ENCODE data around the gene HOMER2. TPM values are rescaled to one million over a fixed set of nuclear protein-coding genes. Genes with fewer than 3 reads are reported as not detected.

The HOMER2 gene
- total and polyA plus RNA-seq, 2 experiments from 2014 or later, result 10.8 to 23.9 TPM

- H3K27ac ChIP-seq (ENCODE audit: low read depth), result no peak overlapping the region
- Mint-ChIP-seq H3K36me3 (ENCODE audit: low read depth) (peaks cover 10% of the 10 kb centered on the region; the same call in 2 of the 3 replicates), H3K4me3 (no peak overlapping the region), H3K9me3 (peaks cover 5% of the 10 kb centered on the region; the same call in 2 of the 3 replicates), H3K27me3 (ENCODE audit: insufficient read depth, low read depth, poor library complexity) (peaks cover 4% of the 10 kb centered on the region), H3K27ac (no peak overlapping the region), H3K4me1 (peaks cover 5% of the 10 kb centered on the region; the same call in 1 of the 3 replicates)
- no peak overlapping the region for H3K4me3 ChIP-seq
- TF ChIP-seq REST (IDR thresholded peaks at IDR 0.05; ENCODE audit: unreplicated experiment) (no peak), ZNF114 (CRISPR knock-in tag; IDR thresholded peaks at IDR 0.05) (no peak), JUNB (IDR thresholded peaks at IDR 0.05; ENCODE audit: unreplicated experiment) (no peak), ZNF462 (CRISPR knock-in tag; IDR thresholded peaks at IDR 0.05) (no peak), NANOG (IDR thresholded peaks at IDR 0.05; ENCODE audit: borderline replicate concordance) (no peak), EZH2phosphoT487 (IDR thresholded peaks at IDR 0.05; ENCODE audit: unreplicated experiment) (no peak), ZNF331 (CRISPR knock-in tag; IDR thresholded peaks at IDR 0.05; ENCODE audit: low read depth) (no peak), EZH2 (IDR thresholded peaks at IDR 0.05; ENCODE audit: low read depth, unreplicated experiment) (no peak)
- H3K4me1 ChIP-seq (ENCODE audit: insufficient read depth), result no peaks in the 10 kb centered on the region
- H3K36me3 ChIP-seq (ENCODE audit: insufficient read depth), result no peaks in the 10 kb centered on the region
- no peaks in the 10 kb centered on the region for H3K79me2 ChIP-seq (replicated peaks; ENCODE audit: insufficient read depth)
- H2AFZ ChIP-seq, result no peak overlapping the region
- H3F3A ChIP-seq (replicated peaks; ENCODE audit: low read depth), result no peaks in the 10 kb centered on the region
- H3K4me2 ChIP-seq, result no peak overlapping the region
- H3K9me2 ChIP-seq (ENCODE audit: insufficient read depth), result no peaks in the 10 kb centered on the region
- no peaks in the 10 kb centered on the region for H3K27me3 ChIP-seq (ENCODE audit: insufficient read depth)
- no peaks in the 10 kb centered on the region; the same call in 1 of the 2 replicates for H4K20me1 ChIP-seq (replicated peaks; ENCODE audit: insufficient read depth)
- DNase-seq (ENCODE audit: low spot score), result no peak
- no peak for ATAC-seq
Measured at GRCh38 chr15:82999426-82999825, 46.9 kb upstream of the HOMER2 start.

Measured in GM23338 (cell line).